K562 (cell line): ENCODE data around the gene NAV2. TPM values are rescaled to one million over a fixed set of nuclear protein-coding genes. Genes with fewer than 3 reads are reported as not detected.

Experiments used
- ATAC-seq: fragments of 200-7000 bp; cut with Tn5 transposase; 3 replicates; pipeline ENCODE4 v1.9.1; 2020; ENCODE audit warnings: moderate library complexity
- BruUV-seq: library from RNA; stranded (reverse); fragments of 400-500 nt; replicated peaks from 2 replicates; lab custom pipeline; 2021; lab: Mats Ljungman, UMichigan
- CTCF ChIA-PET: fragments of 300-600 bp; formaldehyde crosslinking; extraction: SDS; loops from one replicate; lab custom pipeline; 2021; ENCODE audit warnings: low intra/inter-chr PET ratio; lab: Yijun Ruan, JAX
- POLR2A ChIA-PET: fragments of 300-600, 350-650 bp; sonication (Branson Sonifier 250); formaldehyde crosslinking; extraction: SDS; loops from one replicate; lab custom pipeline; 2021; ENCODE audit warnings: antibody characterized with exemption, inconsistent platforms; lab: Yijun Ruan, JAX
- DNase-seq, 4 experiments: peaks; one replicate each; pipeline versions ENCODE4 v3.0.0 to v3.0.0-alpha.2; 2011 to 2018; ENCODE audit warnings: low spot score in 3 of 4, mixed read lengths in 3 of 4; ENCODE audit errors: extremely low read depth in 1 of 4
- FAIRE-seq: peaks from 2 replicates; lab custom pipeline; 2011; peaks lifted over from hg19 to GRCh38; lab: Jason Lieb, UNC
- H2AFZ ChIP-seq: 2 replicates; pipeline ENCODE4 v1.6.0; 2011; ENCODE audit warnings: low read depth, low read length, control low read depth, inconsistent platforms
- H3K27ac ChIP-seq: fragments of 200-600 bp; 3 replicates; pipeline ENCODE4 v1.8.0; 2011; ENCODE audit warnings: low read depth, mild to moderate bottlenecking, control low read depth, inconsistent platforms, low read length, moderate library complexity, mixed read lengths; ENCODE audit errors: extremely low read depth
- H3K27me3 ChIP-seq, 2 experiments: fragments of 300-600 bp in 1 of 2; 2 replicates in 1 of 2; 3 replicates in 1 of 2; pipeline versions ENCODE4 v1.6.0 to v1.8.0; 2011; ENCODE audit warnings: inconsistent platforms in 2 of 2, low read length in 2 of 2, mild to moderate bottlenecking in 1 of 2, mixed read lengths in 1 of 2, moderate library complexity in 1 of 2; ENCODE audit not compliant: control insufficient read depth in 2 of 2, insufficient read depth in 2 of 2
- H3K36me3 ChIP-seq: fragments of 300-600 bp; 3 replicates; pipeline ENCODE4 v1.8.0; 2011; ENCODE audit warnings: mild to moderate bottlenecking, low read length, inconsistent platforms; ENCODE audit not compliant: control insufficient read depth, insufficient read depth
- H3K4me1 ChIP-seq, 2 experiments: fragments of 200-600 bp in 1 of 2; replicated peaks in 1 of 2; 2 replicates in 1 of 2; 3 replicates in 1 of 2; pipeline versions ENCODE4 v1.5.1 to v1.8.0; 2011; ENCODE audit warnings: inconsistent platforms in 2 of 2, low read length in 2 of 2, mild to moderate bottlenecking in 1 of 2, mixed read lengths in 1 of 2, moderate library complexity in 1 of 2; ENCODE audit not compliant: control insufficient read depth in 2 of 2, insufficient read depth in 2 of 2
- H3K4me2 ChIP-seq: 2 replicates; pipeline ENCODE4 v1.6.1; 2011; ENCODE audit warnings: low read length, control low read depth, inconsistent platforms, mixed read lengths; ENCODE audit not compliant: insufficient read depth
- H3K4me3 ChIP-seq: fragments of 200-600 bp; sonication (generic), shearing (Covaris generic); 2 replicates; pipeline ENCODE4 v1.5.1; 2016; ENCODE audit warnings: control low read depth, inconsistent platforms
- H3K79me2 ChIP-seq: fragments of 200-600 bp; 3 replicates; pipeline ENCODE4 v1.8.0; 2011; ENCODE audit warnings: low read length, inconsistent platforms; ENCODE audit not compliant: control insufficient read depth, insufficient read depth
- H3K9ac ChIP-seq, 2 experiments: 2 replicates each; pipeline versions ENCODE4 v1.6.0 to v1.6.1; 2011; ENCODE audit warnings: low read depth in 2 of 2, low read length in 2 of 2, control low read depth in 1 of 2, inconsistent platforms in 1 of 2, mild to moderate bottlenecking in 1 of 2, mixed read lengths in 1 of 2; ENCODE audit not compliant: insufficient read depth in 1 of 2
- H3K9me1 ChIP-seq: one replicate; pipeline ENCODE4 v1.6.0; 2011; ENCODE audit warnings: inconsistent platforms, mild to moderate bottlenecking, low read length, moderate library complexity; ENCODE audit not compliant: control insufficient read depth, insufficient read depth
- H3K9me3 ChIP-seq: replicated peaks from 2 replicates; pipeline ENCODE4 v1.5.1; 2011; ENCODE audit warnings: low read depth, low read length, inconsistent platforms; ENCODE audit not compliant: control insufficient read depth, insufficient read depth
- H4K20me1 ChIP-seq: replicated peaks from 2 replicates; pipeline ENCODE4 v1.6.1; 2011; ENCODE audit warnings: low read length, inconsistent platforms, mixed read lengths; ENCODE audit not compliant: control insufficient read depth, insufficient read depth
- ATF7 ChIP-seq: fragments of 450-650 bp; IDR thresholded peaks from 2 replicates; pipeline ENCODE4 v1.7.1; 2014; ENCODE audit warnings: mild to moderate bottlenecking, moderate library complexity
- HDAC1 ChIP-seq, 2 experiments: fragments of 450-650 bp; IDR thresholded peaks; 2 replicates each; pipeline ENCODE4 v1.6.1; 2016 to 2017; ENCODE audit warnings: inconsistent platforms in 1 of 2, mild to moderate bottlenecking in 1 of 2, moderate library complexity in 1 of 2
- SMARCA4 ChIP-seq: fragments of 450-650 bp; IDR thresholded peaks from 2 replicates; pipeline ENCODE4 v1.6.1; 2016
- TCF7 ChIP-seq: sonication (generic); IDR thresholded peaks from 2 replicates; pipeline ENCODE4 v1.6.1; 2016; ENCODE audit warnings: antibody characterized with exemption, borderline replicate concordance
- ZNF764 ChIP-seq: fragments of 250-450 bp; sonication (Bioruptor Pico); IDR thresholded peaks from 2 replicates; pipeline ENCODE4 v1.4.0; 2020; ENCODE audit warnings: low read depth, mild to moderate bottlenecking, moderate library complexity
- WGBS: fragments of 100-300 bp; shearing (Covaris generic); methylation state at CpG from one replicate; pipeline ENCODE4 v1.1.6; 2016; ENCODE audit warnings: low coverage, mixed read lengths; ENCODE audit not compliant: insufficient coverage; ENCODE audit errors: missing lambda C conversion rate; 5-methylcytosine and 5-hydroxymethylcytosine counted together
- in situ Hi-C: fragments of 300-500 bp; cut with MboI; formaldehyde crosslinking; loops from 4 replicates; pipeline ENCODE4 v1.15.0; 2018; ENCODE audit warnings: inconsistent platforms, mixed read lengths
- intact Hi-C: fragments of 100-400 bp; cut with micrococcal nuclease; formaldehyde crosslinking; loops from 2 replicates; pipeline ENCODE4 v1.14.2; 2022
- polyA plus RNA-seq, 8 experiments: library from polyadenylated mRNA; depleted of rRNA in 4 of 8; stranded (reverse) in 5 of 8; unstranded in 3 of 8; fragments of >200 nt; fragmentation: Nextera tagmentation in 2 of 8; fragmentation: Illumina TruSeq in 1 of 8; extraction: Ambion mirVana in 2 of 8; extraction: Trizol in 1 of 8; gene quantifications; 2 replicates each; pipeline versions ENCODE4 v1.2.1 to v1.2.3, GENCODE V29; 2011 to 2014; ENCODE audit warnings: inconsistent platforms in 1 of 8, missing spikeins in 1 of 8
- total RNA-seq, 7 experiments: library from RNA; depleted of rRNA in 6 of 7; stranded (reverse); fragments of >200 nt in 6 of 7; fragmentation: Illumina TruSeq in 2 of 7; extraction: Trizol in 2 of 7; gene quantifications; 2 replicates each; pipeline versions ENCODE4 v1.2.1 to v1.2.3, GENCODE V29; 2011 to 2021; ENCODE audit warnings: low replicate concordance in 1 of 7
- TF ChIP-seq, protein P1 (sequence below): fragments of 250-450 bp; sonication (Bioruptor Pico); IDR thresholded peaks from 2 replicates; pipeline ENCODE4 v1.8.0; 2022; ENCODE audit warnings: inconsistent platforms, mild to moderate bottlenecking, moderate library complexity, borderline replicate concordance

NAV2 gene
- total and polyA plus RNA-seq, 9 of the 15 experiments (the other 6 are each of a cell fraction or from before 2014, with no cell fraction given), result 0.03 to 0.35 (median 0.05) TPM

DNA sequence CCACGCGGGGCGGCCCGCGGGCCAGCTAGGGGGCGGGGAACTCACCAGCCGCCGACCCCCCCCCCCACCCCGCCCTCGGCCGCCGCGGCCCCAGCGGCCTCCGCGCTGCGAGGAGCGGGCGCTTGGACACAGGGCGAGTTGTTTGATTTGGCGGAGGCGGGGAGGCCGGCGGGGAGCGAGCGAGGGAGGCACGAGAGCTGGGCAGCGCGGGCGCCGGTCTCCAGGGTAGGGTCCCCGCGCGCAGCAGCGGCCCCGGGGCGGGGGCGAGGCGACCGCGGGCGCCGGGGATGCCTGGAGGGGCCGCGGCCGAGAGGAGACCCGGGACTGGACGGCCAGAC is 64.4 kb downstream of the NAV2 start (continued):
- TF ChIP-seq HDAC1 (IDR thresholded peaks at IDR 0.05), result no peak
- no peak for TF ChIP-seq TCF7
- TF ChIP-seq SMARCA4, result no peak
- TF ChIP-seq ATF7, result no peak
- TF ChIP-seq, all 486 proteins: peak for 0

DNA sequence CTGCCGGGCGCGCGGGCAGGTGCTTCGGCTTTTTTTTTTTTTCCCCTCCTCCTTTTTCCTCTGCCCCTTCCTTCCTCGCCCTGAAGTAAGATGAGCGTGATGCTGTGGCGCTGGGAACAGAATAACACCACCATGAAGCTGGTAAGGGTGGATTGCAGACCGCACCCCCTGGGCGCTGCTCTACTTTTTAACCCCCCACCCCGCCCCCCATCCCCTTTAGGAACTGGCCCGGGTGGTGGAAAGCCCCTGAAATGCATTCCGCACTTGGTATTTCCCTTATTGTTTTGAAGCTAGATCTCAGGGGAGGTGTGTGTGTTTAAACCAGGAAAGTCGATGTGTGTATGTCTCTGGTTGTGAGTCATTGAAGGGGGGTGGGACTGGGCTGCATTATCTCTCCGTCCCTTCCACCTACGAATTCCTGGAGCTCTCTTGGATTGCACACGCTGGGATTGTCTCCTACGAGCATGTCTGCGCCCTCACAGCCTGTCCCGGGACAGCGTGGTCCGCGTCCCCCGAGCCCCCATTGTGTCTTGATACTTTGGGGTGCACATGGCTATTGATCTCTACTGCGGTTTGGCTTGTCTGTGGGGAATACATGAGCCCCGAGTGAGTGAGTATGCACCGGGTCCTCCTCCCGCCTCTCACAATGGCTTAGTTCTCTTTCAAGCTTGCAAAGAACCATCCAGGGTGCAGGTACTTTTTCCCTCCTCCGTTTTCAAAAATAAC is 64.9 kb downstream of the NAV2 start:
- Histone ChIP-seq H3K9ac (no peak overlapping the region), H3K9me3 (no peaks in the 10 kb centered on the region), H2AFZ (no peak overlapping the region), H3K9me1 (no peaks in the 10 kb centered on the region), H3K27me3 (peaks cover 8 to 22% of the 10 kb centered on the region in 2 experiments; a peak in 3 of 5 replicates), H4K20me1 (no peaks in the 10 kb centered on the region), H3K27ac (no peak overlapping the region), H3K4me3 (no peak overlapping the region), H3K79me2 (no peaks in the 10 kb centered on the region), H3K36me3 (no peaks in the 10 kb centered on the region), H3K4me1 (no peaks in the 10 kb centered on the region; a peak in 1 of 5 replicates), H3K4me2 (no peak overlapping the region)
- DNase-seq (peak in 2 of 4 experiments; percentile 2 to 23), FAIRE-seq (no peak), ATAC-seq (no peak)
- in situ Hi-C loops, result no loop called here
- no peak for TF ChIP-seq ZNF764
- TF ChIP-seq, protein P1, sequence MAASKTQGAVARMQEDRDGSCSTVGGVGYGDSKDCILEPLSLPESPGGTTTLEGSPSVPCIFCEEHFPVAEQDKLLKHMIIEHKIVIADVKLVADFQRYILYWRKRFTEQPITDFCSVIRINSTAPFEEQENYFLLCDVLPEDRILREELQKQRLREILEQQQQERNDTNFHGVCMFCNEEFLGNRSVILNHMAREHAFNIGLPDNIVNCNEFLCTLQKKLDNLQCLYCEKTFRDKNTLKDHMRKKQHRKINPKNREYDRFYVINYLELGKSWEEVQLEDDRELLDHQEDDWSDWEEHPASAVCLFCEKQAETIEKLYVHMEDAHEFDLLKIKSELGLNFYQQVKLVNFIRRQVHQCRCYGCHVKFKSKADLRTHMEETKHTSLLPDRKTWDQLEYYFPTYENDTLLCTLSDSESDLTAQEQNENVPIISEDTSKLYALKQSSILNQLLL, result no peak
- BruUV-seq, result no TSS peak
- ChIA-PET CTCF (no interaction called here), POLR2A (no interaction called here)
- WGBS, result 0% methylated on average over 21 of the region's 29 CpGs
- intact Hi-C loops, result no loop called here
